ENCODE data around the gene EZH1.

EZH1 gene

DNA sequence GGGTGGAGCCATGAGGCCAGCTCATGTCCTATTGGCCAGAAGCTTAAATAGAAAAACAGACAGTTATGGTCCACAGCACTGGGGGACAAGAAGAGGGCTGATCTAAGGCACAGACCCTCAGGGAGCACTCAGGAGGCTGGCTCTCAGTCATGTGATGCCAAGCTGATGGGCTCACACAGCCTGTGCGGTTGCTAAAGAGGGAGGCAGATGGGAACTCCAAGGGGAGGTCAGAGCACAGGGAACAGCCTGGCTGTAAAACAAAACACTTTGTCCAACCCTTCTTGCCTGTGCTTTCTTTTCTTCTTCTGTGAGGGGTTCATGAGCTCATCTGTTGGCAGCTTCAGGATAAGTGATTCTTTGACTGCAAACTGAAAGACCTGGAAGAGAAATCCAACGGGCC lies 35.3 kb downstream of the EZH1 start:
- DNase-seq (ENCODE audit: low spot score): no peak

DNA sequence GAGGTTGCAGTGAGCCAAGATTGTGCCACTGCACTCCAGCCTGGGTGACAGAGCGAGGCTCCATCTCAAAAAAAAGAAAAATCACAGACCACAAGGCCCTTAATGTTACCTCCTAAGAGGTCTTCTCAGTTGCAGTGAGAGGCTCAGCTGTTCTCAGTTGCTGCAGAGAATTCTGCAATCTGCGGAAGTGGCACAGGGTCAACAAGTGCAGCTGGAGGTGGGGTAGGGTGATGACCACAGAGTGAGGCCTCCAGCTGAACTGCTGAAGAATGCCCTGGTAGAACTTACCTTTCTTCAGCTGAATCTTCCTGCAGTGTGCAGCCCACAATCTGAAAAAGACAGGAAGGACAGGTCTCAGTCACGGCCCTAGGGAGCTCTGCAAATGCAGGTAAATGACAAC lies 36.3 kb downstream of the EZH1 start:
- DNase-seq (ENCODE audit: low spot score): no peak

DNA sequence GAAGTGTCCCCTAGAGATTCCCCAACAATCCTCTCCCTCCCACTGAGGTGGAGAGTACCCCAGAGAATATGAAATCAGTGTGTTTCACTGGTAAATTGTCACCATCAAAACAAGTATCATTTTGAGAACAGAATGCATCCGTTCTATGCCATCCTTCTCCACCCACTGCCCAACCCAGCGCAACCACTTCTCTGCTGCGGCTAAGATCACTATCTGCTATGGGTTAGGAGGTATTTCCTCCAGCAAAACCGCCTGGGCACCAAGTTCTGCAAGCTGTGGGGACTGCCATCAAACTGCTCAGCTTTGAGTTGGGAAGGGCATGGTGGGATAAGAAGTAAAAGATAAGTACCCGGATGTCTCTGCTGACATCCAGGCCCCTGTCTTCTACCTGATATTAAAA lies 38.1 kb downstream of the EZH1 start:
- DNase-seq (ENCODE audit: low spot score): no peak

DNA sequence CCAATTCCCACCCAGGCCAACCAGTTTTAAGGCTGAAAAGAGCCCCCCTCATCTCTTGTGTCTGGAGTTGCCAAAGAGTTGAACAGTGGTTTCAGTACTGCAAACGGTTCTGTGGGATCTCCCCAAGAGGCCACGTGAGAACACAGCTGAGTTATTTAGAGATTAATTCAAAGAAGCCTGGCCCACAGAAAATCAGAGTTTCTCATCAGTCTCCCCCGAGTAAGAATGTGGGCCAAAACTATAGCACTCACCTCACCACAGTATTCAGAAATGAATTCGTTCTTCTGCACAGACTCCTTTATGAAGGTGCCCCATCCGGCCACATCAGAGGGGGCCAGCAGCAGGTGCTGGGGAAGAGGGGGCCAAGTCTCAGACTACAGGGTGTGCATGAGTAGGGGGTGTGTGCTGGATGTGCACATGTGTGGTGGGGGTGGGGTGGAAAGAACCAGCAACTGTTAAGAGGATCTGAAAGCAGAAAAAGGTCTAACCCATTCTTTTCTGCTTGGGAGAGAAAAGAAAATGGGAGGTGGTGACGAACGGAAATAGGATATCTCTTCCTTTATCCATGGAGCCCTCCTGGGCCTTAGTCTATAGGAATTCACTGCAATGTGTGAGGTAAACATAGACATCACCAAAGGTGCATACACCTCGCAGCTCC lies 39.9 kb downstream of the EZH1 start:
- DNase-seq (ENCODE audit: low spot score): no peak

DNA sequence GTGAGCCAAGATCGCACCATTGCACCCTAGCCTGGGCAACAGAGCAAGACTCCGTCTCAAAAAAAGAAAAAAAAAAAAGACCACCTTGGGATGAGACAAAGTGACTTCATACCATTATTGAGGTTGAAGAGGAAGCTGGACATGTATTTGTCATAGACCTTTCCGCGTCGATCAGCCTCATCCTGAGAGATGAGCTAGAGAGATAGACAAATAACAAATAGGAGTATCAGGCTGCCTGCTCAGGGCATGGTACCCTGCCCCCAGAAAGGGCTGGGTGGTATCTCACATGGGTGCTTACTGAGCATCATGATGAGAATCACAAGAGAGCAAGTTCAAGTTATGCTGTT lies 40.4 kb downstream of the EZH1 start:
- DNase-seq (ENCODE audit: low spot score): no peak

DNA sequence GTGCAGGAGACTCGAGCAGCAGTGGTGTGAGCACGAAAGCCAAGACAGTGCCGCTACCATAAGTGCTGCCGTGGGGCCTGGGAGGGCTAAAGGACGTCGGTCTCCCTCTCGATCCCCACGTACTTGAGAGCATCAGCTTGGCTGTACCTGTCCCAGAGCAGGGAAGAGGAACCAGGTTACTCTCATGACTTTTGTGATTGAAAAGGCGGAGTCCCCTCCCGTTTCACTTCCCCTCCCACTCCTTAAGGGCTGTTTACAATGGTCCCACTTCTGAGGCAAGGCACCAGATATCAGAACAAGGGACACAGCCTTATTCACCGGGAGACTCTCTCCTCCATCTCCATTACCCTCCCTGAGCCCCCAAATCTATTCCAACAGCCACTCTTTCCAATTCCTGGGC lies 42.4 kb downstream of the EZH1 start:
- DNase-seq (ENCODE audit: low spot score): no peak

DNA sequence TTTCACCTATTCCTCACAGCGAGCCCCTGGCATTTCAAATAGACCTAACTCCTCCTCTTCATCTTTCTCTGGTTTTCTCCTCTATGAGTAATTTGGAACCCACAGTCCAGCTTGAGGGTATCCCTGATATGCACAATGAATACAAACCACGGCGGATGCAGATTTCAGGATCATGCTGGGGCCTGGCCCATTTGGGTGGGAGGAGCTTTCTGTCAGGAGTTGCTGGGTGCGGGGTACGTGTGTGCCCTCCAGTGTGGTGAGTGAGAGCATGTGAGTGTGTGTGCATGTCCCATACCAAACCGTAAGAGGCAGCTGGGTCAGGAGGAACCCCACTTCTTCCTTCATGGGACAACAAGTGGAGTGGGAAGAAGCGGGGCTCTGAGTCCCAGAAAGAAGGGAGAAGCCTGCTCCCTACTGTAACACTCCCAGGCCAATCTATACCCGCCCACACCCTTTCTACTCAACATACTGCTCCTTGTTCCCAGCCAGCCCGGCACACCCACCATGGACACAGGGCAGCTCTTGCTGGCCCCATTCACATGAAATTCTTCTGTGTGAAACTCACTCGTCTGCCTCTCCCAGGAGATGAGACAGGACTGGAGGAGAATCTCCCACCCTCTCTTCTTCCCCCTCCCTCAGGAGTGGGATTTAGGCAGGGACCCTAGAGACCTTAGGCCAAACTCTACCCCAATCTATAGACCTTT lies 44.1 kb downstream of the EZH1 start:
- DNase-seq (ENCODE audit: low spot score): no peak

DNA sequence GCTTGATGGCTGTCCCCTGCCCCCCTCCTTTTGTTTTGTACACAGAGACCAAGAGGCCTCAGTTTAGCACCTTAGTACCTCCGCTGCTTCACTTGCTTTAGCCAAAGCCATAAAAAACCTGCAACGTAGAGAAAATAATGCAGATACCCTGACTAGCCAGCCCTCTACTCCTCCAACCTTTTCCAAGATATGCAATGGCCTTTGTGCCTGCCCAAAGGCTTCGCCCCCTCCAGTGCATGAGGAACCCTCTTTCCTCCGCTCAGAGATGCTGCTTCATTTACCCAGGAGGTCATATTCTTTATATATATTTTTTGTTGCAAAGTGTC lies 45.5 kb downstream of the EZH1 start:
- no peak for DNase-seq (ENCODE audit: low spot score)

DNA sequence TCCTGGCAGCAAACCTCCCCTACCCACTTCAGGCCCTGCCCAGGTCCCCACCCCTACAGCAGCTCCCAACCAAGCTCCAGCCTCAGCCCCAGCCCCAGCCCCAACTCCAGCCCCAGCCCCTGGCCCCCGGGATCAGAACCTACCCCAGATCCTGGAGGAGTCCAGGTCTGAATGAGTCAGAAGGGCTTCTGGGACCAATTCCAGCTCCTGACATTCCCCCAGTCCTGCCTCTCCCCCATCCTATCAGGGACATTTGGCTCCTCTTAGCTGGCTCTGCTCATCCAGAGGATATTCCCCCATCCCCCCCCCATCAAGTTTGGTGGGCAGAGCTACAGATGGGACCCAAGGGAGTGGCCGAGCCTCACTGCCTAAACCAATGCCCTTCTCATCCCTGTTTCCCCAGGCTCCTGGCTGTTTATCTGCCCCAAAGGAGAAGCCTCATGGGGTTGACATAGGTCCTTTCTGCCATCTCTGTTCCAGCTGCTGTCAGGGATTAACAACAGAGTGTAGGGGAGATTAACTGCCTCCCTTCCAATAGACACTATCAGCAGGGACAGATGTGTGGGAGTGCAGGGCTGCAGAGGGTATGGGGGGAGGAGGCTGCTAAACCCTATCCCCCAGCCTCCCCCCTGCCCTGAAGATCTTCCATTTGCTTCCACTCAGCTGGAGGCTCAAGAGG lies 46.0 kb downstream of the EZH1 start:
- no peak for DNase-seq (ENCODE audit: low spot score)

DNA sequence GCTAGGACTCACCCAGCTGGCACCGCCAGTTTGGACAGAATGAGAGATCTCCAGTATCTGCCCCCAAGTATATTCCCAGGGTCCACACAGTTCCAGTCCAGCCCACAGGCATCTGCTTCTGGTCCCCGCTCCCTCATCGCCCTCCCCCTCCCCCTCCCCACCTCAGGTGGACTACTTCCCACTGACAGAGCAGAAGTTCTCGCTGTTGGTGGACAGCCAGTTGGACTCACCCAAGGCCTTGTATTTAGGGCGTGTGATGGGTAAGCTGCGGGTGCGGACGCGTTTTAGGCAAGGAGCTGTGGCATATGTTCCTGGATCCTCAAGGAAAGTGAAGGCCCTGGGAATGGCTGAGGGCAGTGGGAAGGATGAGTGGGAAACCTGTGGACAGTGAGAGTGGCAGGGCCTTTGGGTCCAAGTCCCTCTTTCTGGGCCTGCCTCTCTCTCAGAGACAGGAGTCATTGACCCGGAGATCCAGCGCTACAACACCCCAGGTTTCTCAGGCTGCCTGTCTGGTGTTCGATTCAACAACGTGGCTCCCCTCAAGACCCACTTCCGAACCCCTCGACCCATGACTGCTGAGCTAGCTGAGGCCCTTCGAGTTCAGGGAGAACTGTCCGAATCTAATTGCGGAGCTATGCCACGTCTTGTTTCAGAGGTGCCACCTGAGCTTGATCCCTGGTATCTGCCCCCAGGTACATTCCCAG lies 47.6 kb downstream of the EZH1 start:
- no peak for DNase-seq (ENCODE audit: low spot score)

DNA sequence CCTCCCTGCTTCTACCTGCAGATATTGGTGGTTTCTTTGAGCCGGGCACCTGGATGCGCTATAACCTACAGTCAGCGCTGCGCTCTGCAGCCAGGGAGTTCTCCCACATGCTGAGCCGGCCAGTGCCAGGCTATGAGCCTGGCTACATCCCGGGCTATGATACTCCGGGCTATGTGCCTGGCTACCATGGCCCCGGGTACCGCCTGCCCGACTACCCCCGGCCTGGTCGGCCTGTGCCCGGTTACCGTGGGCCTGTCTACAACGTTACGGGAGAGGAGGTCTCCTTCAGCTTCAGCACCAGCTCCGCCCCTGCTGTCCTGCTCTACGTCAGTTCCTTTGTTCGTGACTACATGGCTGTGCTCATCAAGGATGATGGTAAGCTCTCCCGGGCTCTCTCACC lies 49.3 kb downstream of the EZH1 start:
- no peak for DNase-seq (ENCODE audit: low spot score)

DNA sequence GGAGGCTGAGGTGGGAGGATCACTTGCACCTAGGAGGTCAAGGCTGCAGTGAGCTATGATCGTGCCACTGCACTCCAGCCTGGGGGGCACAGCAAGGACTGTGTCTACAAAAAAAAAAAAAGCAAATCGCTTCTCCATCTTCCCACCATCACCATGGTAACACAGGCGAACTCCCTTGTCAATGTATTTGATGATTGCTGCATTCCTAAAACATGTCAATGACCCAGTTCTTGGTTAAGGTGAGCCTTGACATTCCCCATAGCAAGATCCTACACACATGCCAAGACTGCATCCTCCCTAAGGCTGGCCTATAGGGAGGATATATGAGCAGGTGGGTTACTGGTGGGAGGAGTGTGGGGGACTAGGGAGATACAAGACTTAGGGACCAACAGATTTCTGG lies 50.3 kb downstream of the EZH1 start:
- DNase-seq (ENCODE audit: low spot score): no peak

DNA sequence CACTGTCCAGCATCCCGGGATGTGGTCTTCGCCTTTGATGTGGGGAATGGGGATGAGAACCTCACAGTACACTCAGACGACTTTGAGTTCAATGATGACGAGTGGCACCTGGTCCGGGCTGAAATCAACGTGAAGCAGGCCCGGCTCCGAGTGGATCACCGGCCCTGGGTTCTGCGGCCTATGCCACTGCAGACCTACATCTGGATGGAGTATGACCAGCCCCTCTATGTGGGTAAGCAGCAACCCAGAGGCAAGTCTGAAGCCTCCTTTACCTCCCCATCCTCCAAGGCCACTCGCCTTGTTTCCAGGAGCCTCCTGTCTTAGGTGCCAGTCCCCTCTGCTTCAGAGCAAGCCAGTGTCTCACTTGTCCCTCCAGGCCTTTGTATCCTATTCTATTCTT lies 52.4 kb downstream of the EZH1 start:
- no peak for DNase-seq (ENCODE audit: low spot score)

DNA sequence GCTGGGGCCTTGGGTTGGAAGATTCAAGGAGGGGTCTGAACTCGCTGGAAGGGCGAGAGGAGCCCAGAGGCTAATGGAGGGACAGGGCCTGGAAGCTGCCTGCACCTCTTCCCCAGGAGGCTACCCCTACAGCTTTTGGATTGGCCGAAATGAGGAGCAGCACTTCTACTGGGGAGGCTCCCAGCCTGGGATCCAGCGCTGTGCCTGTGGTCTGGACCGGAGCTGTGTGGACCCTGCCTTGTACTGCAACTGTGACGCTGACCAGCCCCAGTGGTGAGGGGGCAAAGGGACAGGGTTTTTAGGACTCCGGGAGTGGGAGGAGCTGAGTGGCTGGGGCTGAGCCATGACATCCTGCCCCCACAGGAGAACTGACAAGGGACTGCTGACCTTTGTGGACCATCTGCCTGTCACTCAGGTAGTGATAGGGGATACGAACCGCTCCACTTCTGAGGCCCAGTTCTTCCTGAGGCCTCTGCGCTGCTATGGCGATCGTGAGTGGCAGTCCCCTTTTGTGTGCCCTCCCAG lies 53.8 kb downstream of the EZH1 start:
- DNase-seq (ENCODE audit: low spot score): no peak

DNA sequence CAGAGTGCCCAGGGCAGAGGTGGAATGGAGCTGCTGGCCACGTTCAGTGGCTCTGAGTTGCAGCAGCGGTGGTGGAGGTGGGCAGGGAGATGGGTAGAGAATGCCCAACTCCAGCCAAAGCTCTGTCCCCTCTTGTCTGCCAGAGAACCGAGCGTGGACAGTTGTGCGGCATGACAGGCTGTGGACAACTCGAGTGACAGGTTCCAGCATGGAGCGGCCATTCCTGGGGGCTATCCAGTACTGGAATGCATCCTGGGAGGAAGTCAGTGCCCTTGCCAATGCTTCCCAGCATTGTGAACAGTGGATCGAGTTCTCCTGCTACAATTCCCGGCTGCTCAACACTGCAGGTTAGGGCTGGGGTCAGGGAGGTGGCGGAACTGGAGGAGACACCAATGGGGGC lies 54.2 kb downstream of the EZH1 start:
- no peak for DNase-seq (ENCODE audit: low spot score)

DNA sequence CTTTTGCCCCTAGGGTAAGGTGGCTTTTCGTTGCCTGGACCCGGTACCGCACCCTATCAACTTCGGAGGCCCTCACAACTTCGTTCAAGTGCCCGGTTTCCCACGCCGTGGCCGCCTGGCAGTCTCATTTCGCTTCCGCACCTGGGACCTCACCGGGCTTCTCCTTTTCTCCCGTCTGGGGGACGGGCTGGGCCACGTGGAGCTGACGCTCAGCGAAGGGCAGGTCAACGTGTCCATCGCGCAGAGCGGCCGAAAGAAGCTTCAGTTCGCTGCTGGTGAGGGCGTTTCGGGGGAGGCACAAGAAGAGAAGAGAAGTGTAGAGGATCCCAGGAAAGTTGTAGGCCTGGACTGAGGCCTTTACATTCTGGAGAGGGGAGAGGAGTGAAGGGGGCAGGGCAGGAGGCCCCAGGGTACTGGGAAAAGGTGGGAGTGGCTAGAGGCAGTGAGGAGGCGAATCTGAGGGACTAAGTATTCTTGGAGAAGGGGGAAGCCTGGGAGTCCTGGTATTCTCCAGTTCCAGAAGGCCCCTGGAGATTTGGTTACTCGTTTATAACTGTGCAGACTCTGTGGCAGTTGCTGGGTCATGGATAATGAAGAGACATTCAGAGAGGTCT lies 57.0 kb downstream of the EZH1 start:
- DNase-seq (ENCODE audit: low spot score): no peak

DNA sequence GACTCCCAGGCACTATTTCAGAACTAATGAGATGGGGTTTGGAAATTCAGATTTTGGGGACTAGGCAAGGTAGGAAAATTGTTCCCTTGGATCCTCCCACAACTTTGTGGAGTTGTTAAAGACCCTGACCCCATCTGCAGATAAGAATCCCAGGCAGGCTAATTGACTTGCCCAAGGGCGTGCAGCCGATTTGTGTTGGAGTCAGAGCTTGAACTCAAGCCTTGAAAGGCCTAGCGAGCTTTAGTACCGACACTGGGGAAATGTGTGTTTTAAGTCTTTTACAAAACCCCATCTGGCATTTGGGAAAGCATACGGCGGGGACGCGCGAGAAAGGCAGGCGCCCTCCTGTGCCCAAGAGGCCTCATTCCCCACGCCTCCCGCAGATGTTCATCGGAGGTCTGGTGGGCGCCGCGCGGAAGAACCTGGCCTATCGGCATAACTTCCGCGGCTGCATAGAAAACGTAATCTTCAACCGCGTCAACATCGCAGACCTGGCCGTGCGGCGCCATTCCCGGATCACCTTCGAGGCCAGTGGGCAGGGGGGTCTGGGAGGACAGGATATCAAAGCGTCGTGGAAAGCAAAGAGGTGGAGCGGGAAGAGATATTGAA lies 58.2 kb downstream of the EZH1 start:
- no peak for DNase-seq (ENCODE audit: low spot score)

DNA sequence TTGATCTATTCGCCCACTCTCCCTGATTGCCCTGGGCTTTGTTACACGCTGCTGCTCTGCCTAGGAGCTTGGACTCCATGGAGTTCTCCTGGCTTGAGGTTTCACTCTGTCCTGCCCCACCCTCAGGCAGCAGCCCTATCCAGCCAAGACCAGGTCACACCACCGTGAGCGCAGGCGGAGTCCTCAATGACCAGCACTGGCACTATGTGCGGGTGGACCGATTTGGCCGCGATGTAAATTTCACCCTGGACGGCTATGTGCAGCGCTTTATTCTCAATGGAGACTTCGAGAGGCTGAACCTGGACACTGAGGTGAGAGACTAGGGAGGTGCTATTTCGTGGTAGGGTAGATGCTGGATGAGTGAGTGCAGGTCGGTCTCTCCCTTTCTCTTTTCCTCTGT lies 59.0 kb downstream of the EZH1 start:
- DNase-seq (ENCODE audit: low spot score): no peak

DNA sequence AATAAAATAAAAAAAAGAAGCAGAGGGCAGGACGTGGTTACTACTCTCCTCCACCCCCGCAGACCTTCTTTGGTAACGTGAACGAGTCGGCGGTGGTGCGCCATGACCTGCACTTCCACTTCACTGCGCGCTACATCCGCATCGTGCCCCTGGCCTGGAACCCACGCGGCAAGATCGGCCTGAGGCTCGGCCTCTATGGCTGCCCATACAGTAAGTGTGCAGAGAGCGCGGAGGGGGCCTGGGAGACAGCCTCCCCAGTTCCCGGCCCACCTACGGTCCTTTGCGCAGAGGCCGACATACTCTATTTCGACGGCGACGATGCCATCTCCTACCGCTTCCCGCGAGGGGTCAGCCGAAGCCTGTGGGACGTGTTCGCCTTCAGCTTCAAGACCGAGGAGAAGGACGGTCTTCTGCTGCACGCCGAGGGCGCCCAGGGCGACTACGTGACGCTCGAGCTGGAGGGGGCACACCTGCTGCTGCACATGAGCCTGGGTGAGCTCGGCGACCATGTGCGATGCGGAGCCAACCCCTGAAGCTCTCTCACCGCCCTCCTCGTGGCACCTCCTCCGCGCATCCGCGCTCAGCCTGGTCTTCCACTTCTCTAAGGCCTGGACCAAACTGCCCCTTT lies 59.8 kb downstream of the EZH1 start:
- DNase-seq (ENCODE audit: low spot score): no peak

DNA sequence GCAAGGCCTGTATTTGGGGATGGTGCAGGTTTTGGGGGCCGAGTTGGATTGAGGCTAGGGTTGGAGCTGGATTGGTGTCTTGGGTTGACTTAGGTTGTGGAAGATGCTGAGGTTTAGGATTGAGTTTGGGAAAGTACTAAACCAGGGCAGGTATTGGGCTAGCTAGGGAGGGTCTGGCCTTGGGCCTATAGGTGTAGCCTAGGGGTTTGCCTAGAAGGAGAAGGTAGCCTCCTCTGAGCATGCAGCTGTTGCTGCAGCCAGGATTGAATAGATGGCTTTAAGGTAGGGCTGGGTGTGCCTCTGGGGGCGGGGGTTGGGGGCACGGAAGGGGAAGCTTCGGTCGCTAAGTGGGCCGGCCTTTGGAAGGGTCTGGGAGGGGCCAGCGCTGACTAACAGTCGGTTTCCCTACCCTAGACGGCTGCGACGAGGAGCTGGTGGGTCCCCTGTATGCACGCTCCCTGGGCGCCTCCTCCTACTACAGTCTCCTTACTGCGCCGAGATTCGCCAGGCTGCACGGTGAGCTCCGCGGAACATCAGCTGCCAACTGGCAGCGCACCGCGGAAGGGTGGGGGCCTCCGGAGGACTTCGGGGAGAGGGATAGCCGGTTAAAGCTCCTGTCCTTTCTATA lies 61.3 kb downstream of the EZH1 start:
- DNase-seq (ENCODE audit: low spot score): no peak

DNA sequence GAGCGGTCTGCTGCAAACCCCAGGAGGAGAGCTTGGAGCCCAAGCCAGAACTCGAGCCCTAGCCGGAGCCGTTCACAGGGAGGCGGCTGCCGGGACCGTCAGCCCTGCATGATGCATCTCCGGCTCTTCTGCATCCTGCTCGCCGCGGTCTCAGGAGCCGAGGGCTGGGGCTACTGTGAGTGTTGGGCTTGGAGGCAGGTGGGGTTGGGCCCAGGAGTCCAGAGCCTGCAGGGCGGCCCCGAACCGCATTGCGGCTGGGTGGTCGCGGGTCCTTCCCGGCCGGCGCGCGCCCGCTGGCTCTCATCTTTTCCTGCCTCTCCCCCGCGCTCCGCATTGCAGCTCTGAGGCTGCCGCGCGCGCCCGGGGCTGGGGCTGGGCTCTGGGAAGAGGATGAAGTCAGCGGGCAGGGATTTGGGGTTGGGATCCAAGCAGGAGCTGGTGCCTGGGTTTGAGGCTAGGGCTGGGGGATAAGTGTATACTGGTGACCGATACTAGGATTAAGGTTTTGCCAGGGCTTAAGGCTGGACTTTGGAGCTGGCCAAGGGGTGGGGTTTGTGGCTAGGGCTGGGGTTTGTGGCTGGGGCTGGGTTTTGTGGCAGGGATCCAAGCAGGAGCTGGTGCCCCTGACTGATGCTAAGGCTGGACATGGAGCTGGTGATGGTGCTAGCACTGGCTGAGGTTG lies 62.0 kb downstream of the EZH1 start:
- DNase-seq (ENCODE audit: low spot score): peak; percentile 61
